GM18907 (cell line): ENCODE data around the gene PAK3.

Experiments used
- ATAC-seq: cut with Tn5 transposase; IDR thresholded peaks from one replicate; pipeline ENCODE4 v1.9.1; 2021; ENCODE audit warnings: mild to moderate bottlenecking, moderate library complexity; ENCODE audit not compliant: unreplicated experiment

Gene PAK3

GRCh38 chrX:111259559-111259958 lies 163.6 kb downstream of the PAK3 start:
- ATAC-seq, result no peak

- ATAC-seq, result no peak
Observed at GRCh38 chrX:111260451-111260850, 164.5 kb downstream of the PAK3 start.

GRCh38 chrX:111262086-111262485 lies 166.1 kb downstream of the PAK3 start:
- ATAC-seq, result no peak

GRCh38 chrX:111264385-111264784 lies 168.4 kb downstream of the PAK3 start:
- no peak for ATAC-seq

GRCh38 chrX:111265486-111265885 lies 169.5 kb downstream of the PAK3 start:
- no peak for ATAC-seq

GRCh38 chrX:111268506-111268905 lies 172.5 kb downstream of the PAK3 start:
- ATAC-seq, result no peak

- ATAC-seq, result no peak
Observed at GRCh38 chrX:111270339-111270738, 174.3 kb downstream of the PAK3 start, which contains the start of gene CAPN6. TSS of gene CAPN6 (minus strand) at chrX:111270483. CDS start at chrX:111263936, 6,547 bp downstream.
